ENCODE measurements around the gene LIPC. TPM values are rescaled to one million over a fixed set of nuclear protein-coding genes. Genes with fewer than 3 reads are reported as not detected.

The LIPC gene
- total and polyA plus RNA-seq, 2 of the 4 experiments (the other 2 are of a cell fraction) = 0.07 TPM; not detected in 1

GRCh38 chr15:58517682-58518525 lies 86.1 kb downstream of the LIPC start (continued):
- no peak for TF ChIP-seq ELK1 (IDR thresholded peaks at IDR 0.05; ENCODE audit: borderline replicate concordance, low read depth, low read length)

GRCh38 chr15:58518626-58519025 lies 86.8 kb downstream of the LIPC start:
- no peak overlapping the region for H3K18ac ChIP-seq (ENCODE audit: low read depth, low read length)
- in situ Hi-C loops (cut with MboI; ENCODE audit: low sequenced_read_pairs) = no loop called here

More at GRCh38 chr15:58518626-58519025, 86.8 kb downstream of the LIPC start:
- no peak overlapping the region for H3K9ac ChIP-seq (ENCODE audit: low read depth, low read length)
- H2BK120ac ChIP-seq (ENCODE audit: low read depth, low read length) = no peak overlapping the region
- H3K79me1 ChIP-seq (ENCODE audit: low read depth in 1 of 2, low read length in 2 of 2) = no peaks in the 10 kb centered on the region
- WGBS, 2 experiments (ENCODE audit: extremely low coverage in 2 of 2, insufficient read length in 1 of 2) = no CpG with 5 or more reads among the region's 8 CpGs
- no peak overlapping the region for H3K4ac ChIP-seq (ENCODE audit: low read depth, low read length)
- H4K8ac ChIP-seq (ENCODE audit: low read depth in 2 of 2, low read length in 2 of 2) = no peak overlapping the region
- no TSS peak for BruUV-seq (replicated peaks)
- no peak overlapping the region for H4K91ac ChIP-seq (ENCODE audit: insufficient read depth, low read depth, low read length)
- ChIA-PET POLR2A (ENCODE audit: unreplicated experiment) (no interaction called here), CTCF (no interaction called here)
- H3K4me2 ChIP-seq (ENCODE audit: low read depth, low read length) = no peak overlapping the region
- H3K4me1 ChIP-seq (ENCODE audit: control insufficient read depth, insufficient read depth, low read length) = peaks cover 8% of the 10 kb centered on the region
- H2BK15ac ChIP-seq (ENCODE audit: low read depth, low read length) = no peak overlapping the region
- TF ChIP-seq SMC3 (IDR thresholded peaks at IDR 0.05; ENCODE audit: low read depth, low read length) = no peak
- no peak overlapping the region for H4K5ac ChIP-seq (ENCODE audit: low read depth, low read length)
- H3K27ac ChIP-seq (ENCODE audit: insufficient read depth, low read length) = no peak overlapping the region
- ATAC-seq (ENCODE audit: low read depth) = no peak
- H3K36me3 ChIP-seq (ENCODE audit: control insufficient read depth, insufficient read depth, low read length) = no peaks in the 10 kb centered on the region
- DNase-seq = no peak
- H2BK20ac ChIP-seq (ENCODE audit: low read depth, low read length) = no peak overlapping the region
- no peak overlapping the region for H3K23ac ChIP-seq (ENCODE audit: low read depth, low read length)
- H3K9me1 ChIP-seq (ENCODE audit: insufficient read depth, low read length) = peaks cover 18% of the 10 kb centered on the region
- no peak overlapping the region for H3K56ac ChIP-seq (ENCODE audit: extremely low read depth, insufficient read depth, low read length)
- no peak overlapping the region for H3K4me3 ChIP-seq (ENCODE audit: insufficient read depth, low read depth, low read length)
- intact Hi-C loops (cut with micrococcal nuclease) (no loop called here), dilution Hi-C loops (cut with HindIII; ENCODE audit: low sequenced_read_pairs, unreplicated experiment) (no loop called here)
- no peak overlapping the region for H3K14ac ChIP-seq (replicated peaks; ENCODE audit: low read depth, low read length)
- no peaks in the 10 kb centered on the region for H4K20me1 ChIP-seq (ENCODE audit: insufficient read depth, low read length)
- no peaks in the 10 kb centered on the region for H3K27me3 ChIP-seq (ENCODE audit: control insufficient read depth, insufficient read depth, low read length)
- no peak overlapping the region for H2BK5ac ChIP-seq (ENCODE audit: low read depth, low read length, poor library complexity, severe bottlenecking)
- H2AK9ac ChIP-seq (replicated peaks; ENCODE audit: low read depth, low read length, poor library complexity) = no peak overlapping the region
- H2AFZ ChIP-seq (replicated peaks; ENCODE audit: low read length, poor library complexity) = no peak overlapping the region
- no peak overlapping the region for H2AK5ac ChIP-seq (ENCODE audit: low read depth, low read length)
- no peaks in the 10 kb centered on the region for H3K9me3 ChIP-seq (ENCODE audit: control insufficient read depth, insufficient read depth, low read length)

Measured in IMR-90 (cell line).